IMR-90 (cell line): ENCODE measurements around the gene TTLL11. TPM values are rescaled to one million over a fixed set of nuclear protein-coding genes. Genes with fewer than 3 reads are reported as not detected.

Experiments
- ELK1 ChIP-seq: fragments of 150-350 bp; IDR thresholded peaks from 2 replicates; pipeline ENCODE4 v1.6.1; 2016; ENCODE audit warnings: low read depth, mild to moderate bottlenecking, low read length, moderate library complexity, borderline replicate concordance
- NFE2L2 ChIP-seq: fragments of 150-350 bp; IDR thresholded peaks from 2 replicates; pipeline ENCODE4 v1.6.1; 2016; ENCODE audit warnings: low read depth, mild to moderate bottlenecking, low read length
- polyA plus RNA-seq, 3 experiments: library from polyadenylated mRNA; depleted of rRNA; stranded (reverse); fragments of >200 nt; gene quantifications; 2 replicates each; pipeline ENCODE4 v1.2.3, GENCODE V29; 2012; ENCODE audit warnings: low replicate concordance in 1 of 3
- total RNA-seq: library from RNA; depleted of rRNA; stranded (reverse); fragments of >200 nt; gene quantifications from 2 replicates; pipeline ENCODE4 v1.2.3, GENCODE V29; 2012

The TTLL11 gene
- total and polyA plus RNA-seq, 2 of the 4 experiments (the other 2 are of a cell fraction) = 2.0 to 4.6 TPM

DNA sequence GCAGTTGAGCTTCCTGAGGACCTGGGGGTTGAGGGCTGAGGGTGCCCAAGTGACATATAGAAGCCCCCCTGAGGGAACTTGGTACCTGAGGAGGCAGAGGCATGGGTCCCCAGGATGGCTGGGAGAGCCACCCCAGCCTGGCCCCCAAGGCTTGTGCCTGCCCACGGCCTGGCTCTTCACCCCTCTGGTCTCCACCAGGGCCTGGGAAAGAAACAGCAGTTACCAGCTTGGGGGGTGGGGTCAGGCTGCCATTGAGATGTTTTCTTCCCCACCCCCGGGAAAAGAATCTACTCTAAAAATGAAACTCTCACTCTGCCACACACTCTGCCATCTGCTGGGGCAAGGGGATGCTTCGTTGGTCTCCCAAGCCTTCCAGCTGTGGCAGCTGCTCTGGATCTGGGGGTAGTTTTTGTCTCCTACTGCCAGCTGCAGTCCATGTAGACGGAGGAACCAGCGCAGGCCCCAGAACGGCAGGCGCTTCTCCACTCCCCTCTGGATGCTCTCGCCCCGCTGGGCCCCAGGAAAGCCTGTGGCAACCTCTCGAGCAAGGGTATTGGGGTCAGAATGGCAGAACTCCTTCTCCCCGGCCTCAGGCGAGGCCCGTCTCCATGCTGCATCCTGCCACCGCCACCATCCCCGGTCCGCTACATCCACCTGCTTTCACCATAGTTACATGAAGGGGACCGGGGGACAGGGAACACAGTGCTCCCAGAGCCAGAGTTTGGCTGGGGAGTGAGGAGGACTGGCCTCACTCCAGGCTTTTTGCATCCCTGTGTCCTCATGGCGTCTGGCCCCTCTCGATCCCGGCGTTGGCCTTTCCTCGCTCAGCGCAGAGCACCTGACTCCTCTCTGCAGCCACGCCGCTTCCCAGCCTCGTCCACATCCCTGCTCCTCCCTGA lies 318.1 kb downstream of the TTLL11 start (continued):
- TF ChIP-seq ELK1 (no peak), NFE2L2 (no peak)
